HG02763 (cell line): Measurements from ENCODE around the gene NAGPA.

Experiments used
- ATAC-seq: cut with Tn5 transposase; IDR thresholded peaks from one replicate; pipeline ENCODE4 v1.9.1; 2021; ENCODE audit warnings: mild to moderate bottlenecking, moderate library complexity; ENCODE audit not compliant: unreplicated experiment

The NAGPA gene

DNA sequence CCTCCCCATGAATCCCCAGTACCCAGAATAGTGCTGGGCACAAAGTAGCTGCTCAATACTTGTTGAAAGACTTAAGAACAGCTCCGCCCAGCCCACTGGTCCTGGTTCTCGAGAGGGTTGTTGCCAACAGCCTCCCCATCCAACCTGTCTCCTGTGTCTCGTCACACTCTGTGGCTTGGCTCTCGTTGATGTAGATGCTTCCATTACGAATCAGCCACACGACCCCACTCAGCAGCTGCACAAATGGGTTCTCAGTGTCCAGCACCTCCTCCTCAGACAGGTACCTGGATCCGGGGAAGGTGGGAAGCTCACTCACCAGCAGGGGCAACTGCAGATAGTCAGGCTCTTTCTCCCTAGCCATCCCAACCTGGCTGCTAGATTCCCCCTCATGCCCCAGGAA is 2.1 kb downstream of the NAGPA start:
- ATAC-seq, result no peak

DNA sequence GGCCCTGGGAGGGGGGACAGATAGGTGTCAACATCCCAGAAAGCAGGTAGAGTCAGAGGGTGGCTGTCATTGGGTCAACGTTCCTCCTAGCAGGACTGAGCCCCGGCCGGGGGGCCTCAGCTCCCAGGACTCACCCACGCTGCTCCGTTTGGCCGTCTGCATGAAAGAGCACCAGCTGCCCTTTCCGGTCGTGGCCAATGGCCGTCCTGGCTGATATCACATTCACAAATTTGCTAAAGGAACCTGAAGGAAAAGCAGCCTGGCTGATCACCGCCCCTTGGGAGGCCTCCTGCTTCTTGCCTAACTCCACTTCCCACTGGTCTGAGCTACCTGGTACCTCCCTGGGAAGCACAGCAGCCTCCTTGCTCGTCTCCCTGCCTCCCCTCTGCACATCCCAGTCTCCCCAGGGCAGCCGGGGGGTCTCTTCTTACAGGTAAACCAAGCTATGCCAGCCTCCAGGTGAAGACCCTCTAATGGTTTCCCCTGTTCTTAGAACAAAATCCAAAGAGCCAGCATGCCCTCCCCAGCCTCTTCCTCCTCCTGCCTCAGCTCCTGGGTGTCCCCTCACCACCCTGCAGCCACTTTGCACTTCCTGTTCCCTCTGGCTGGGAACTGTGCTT is 3.4 kb downstream of the NAGPA start:
- ATAC-seq, result no peak

DNA sequence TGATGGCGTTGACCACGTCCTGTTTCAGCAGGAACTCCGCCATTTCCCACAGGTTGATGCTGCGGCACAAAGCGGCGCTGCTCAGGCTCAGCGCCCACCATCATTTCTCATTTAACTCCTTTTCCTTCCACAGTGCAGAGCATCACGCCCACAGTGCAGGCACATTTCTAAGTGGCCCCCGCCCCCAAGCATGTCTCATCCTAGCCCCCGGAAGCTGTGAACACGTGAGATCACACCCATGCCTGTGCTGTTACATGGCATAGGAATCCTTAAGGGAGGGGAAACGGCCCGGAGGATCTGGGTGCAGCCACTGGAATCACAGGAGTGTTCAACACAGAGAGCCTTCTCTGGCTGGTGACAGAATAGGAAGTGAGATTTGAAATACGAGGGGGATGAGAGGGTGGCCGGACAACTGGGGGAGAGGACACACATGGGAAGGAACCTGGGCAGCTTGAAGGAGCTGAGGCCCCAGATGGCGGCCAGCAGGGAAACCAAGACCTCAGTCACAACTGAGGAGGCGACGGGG is 4.7 kb downstream of the NAGPA start:
- ATAC-seq, result no peak

GRCh38 chr16:5027575-5028235 is 6.0 kb downstream of the NAGPA start:
- no peak for ATAC-seq

DNA sequence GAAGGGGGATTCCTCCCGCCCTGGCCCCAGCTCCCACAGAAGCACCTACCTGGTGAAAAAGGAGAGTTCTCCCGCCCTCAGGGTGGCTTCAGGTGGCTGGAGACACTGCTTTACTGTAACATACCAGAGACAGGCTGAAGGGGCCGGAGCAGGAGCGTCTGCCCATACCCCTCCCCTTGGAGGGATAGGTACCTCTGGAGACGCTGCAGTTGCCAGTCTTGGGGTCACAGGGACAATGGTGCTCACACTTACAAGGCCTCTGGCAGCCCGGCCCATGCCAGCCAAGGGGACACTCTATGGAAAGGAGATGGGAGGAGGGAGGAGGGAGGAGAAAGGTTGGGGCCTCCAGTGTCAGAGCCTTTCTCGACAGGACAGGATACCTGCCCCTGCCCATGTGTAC is 6.6 kb downstream of the NAGPA start:
- no peak for ATAC-seq

DNA sequence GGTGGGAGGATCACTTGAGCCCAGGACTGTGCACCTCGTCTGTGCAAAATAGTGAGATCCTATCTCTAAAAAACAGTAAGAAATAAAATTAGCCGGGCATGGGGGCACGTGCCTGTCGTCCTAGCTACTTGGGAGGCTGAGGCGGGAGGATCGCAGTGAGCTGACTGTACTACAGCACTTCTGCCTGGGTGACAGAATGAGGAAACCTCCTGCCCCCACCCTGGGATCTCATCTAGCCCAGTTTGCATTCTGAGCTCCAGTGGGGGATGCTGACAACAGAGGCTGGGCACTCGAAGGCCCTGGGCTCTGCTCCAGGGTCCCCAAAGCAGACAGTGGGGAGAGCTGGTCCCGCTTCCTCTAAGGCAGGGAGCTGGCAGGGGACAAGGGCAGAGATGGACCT is 7.1 kb downstream of the NAGPA start:
- no peak for ATAC-seq

DNA sequence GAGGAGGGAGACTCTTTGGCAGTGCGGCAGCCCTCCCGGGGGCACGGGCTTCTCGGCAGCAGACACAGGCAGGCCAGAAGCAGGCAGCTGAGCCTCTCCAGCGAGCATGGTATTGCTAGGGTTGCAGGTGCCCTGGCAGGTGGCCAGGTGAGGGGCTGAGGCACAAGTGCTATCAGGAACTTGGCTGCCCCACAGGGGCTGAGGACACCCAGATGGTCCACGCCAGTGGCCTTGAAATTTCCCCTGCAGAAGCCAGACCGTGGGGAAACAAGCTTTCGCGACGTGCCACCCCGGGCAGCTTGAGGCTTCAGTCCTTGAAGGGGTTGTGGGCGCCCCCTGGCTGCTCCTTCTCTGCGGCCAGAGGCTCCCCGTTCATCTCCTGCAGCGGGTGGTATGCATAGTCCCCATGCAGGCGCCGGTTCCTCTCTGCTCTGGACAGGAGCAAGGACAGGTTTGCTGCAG is 8.5 kb downstream of the NAGPA start:
- ATAC-seq, result no peak

DNA sequence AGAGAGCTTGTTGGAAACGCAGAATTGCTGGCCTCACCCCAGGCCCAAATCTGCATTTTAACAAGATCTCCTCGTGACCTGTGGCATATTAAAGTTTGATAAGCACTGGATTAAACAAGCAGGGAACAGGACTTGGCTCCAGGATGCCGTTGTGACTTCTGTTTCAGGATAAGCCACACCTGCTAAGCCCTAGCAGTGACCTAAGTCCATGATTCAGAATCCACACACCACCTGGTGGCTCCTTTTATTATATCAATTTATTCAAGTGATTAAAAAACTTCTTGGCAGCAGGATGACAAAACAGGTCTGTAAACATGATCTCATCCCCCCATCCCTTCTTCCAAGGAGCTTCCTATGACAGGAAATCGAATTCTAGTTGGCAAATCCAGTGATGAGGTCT is 9.1 kb downstream of the NAGPA start:
- ATAC-seq, result no peak

DNA sequence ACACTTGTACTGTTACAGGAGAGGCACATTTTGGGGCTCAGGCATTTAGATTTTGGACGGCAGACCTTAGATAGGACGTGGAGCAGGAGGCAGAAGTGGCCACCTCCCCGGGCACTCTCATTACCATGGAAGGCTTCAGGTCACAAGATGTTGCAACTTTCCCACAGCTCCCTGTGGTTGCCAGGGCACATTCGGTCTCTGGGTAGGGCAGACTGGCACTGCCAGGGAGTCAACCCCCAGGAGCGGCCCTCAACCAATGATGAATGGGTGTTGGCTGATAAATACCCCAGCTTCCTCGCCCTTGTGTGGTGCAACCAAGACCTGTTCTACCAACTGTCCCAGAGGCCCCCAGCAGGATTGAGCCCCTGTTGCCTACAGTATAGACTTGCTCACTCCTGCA is 11.2 kb downstream of the NAGPA start:
- ATAC-seq, result no peak

GRCh38 chr16:5020551-5020950 is 13.2 kb downstream of the NAGPA start:
- ATAC-seq, result no peak

DNA sequence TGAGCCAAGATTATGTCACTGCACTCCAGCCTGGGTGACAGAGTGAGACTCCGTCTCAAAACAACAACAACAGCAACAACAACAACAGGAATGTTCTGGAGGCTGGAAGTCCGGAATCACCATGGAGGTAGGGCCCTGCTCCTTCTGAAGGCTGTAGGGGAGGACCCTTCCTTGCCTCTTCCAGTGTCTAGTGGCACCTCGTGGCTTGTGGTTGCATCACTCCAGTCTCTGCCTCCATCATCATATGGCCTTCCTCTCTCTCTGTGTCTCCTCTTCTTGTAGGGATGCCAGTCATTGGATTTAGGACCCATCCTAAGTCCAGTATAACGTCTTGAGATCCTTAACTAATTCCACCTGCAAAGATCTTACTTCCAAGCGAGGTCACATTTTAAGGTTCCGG is 14.0 kb downstream of the NAGPA start:
- ATAC-seq, result no peak

GRCh38 chr16:5018793-5019192 is 14.9 kb downstream of the NAGPA start:
- ATAC-seq, result no peak

DNA sequence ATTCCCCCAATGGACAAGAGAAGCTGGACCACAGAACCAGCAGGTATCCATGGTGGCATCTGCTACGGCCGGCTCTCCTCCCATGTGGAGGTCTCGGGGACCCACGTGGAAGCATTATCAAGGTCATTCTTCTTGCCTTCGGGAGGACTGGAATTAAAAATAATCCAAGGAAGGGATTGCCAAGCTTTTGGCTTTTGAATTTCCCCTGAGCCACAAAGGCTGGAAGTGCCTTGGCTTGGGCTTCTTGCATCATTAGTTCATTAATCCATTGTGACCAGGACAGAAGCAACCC is 16.1 kb downstream of the NAGPA start:
- no peak for ATAC-seq

DNA sequence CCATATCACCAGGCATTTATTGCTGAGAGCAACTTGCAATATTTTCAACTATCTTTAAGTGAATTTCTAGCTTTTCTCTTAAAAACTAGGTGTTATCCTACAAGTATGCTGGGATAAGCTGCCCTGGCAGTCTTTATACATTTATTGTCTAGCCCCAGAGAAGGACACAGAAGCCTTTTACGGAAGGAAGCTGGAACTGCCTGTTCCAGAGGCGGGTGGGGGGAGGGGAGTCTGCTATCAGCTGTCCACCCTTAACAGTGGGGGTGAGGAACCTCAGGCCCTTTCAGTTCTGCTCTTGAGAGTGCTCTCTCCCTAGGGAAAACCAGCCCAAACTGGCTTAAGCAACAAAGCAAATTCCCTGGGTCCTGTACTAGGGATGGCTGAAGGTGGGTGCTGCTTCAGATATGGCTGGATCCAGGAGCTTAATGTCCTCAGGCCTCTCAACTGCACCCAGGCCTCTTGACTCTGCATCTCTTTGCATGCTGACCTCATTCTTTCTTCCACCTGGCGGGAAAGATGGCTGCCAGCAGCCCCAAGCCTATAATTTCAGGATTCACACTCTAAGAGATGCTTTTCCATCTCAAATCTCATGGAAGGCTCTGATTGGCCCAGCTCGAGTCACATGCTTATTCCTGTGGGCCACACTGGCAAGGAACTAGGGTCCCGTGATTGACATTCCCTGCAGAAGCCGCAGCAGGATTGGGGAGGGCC is 16.6 kb downstream of the NAGPA start:
- no peak for ATAC-seq

GRCh38 chr16:5015887-5016286 is 17.8 kb downstream of the NAGPA start:
- ATAC-seq, result no peak

DNA sequence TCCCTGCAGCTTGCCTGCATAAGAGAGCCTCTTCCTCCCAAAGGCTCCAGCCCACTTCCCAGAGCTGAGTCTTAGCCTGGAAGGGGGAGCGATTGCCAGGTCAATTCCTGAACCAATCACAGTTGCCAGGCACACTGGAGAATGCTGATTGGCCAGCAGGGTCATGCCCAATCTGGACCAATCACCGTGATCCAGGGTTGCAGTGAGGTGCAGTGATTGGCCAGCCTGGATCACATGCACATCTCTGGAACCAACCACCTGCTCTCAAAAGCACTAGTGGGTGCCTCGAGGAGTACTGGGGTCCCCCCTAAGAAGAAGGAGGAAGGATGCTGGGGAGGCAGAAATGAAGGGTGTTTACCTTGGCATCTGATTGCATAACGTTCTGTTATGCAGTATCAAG is 18.4 kb downstream of the NAGPA start:
- ATAC-seq, result no peak

- no peak for ATAC-seq
Observed at GRCh38 chr16:5012887-5013286, 20.8 kb downstream of the NAGPA start.

DNA sequence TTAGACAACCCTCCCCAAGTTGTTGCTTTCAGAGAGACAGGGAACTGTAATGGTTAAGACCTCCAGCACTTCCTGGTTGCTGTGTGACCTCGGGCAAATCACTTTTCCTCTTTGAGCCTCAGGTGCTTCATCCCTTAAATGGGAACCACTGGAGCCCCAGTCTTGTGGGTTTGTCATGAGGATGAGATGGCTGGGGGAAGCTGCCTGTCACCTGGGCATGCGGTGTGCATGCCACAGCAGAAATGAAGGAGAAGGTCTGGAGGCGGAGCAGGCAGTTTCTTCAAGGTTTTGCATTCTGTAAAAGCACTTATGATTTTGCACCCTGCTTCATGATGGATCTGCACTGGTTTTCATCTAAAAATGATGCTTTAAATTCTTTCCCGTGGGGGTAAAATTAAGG is 22.1 kb downstream of the NAGPA start:
- no peak for ATAC-seq

GRCh38 chr16:5010576-5011329 is 23.0 kb downstream of the NAGPA start:
- no peak for ATAC-seq

DNA sequence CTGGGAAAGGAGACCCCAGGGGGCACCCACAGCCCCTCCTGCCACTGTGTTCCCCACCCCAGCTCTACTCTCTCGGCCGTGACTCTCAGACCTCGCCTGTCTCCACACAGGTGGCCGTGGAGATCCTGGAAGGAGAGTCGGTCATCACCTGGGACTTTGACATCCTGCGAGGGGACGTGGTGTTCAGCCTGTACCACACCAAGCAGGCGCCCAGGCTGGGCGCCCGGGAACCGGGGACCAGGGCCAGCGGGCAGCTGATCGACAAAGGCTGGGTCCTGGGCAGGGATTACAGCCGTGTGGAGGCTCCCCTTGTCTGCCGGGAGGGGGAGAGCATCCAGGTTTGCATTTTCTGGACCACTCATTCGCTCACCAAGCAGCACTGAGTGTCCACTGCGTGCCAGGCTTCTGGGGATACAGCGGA is 25.4 kb downstream of the NAGPA start:
- no peak for ATAC-seq

DNA sequence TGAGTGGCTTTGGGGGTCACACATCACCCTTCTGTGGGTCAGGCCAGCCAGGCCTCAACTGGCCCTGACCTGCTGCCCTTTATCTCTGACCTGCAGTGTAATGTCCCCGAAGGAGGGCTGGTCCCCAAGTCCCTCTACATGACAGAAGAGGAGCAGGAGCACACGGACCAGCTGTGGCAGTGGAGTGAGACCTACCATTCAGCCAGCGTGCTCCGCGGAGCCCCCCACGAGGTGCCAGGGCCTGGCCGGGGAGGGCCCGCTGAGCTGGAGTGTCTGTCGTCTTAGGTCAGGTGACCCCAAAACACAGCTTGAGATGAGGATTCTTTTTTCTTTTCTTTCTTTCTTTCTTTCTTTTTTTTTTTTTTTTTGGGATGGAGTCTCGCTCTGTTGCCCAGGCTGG is 26.5 kb downstream of the NAGPA start:
- no peak for ATAC-seq
